ENCODE data around the gene STK10.

Gene STK10

GRCh38 chr5:172010278-172010677 is 177.7 kb downstream of the STK10 start:
- TF ChIP-seq RAD21 (IDR thresholded peaks at IDR 0.05; ENCODE audit: low read depth) (peak; percentile 57), CEBPB (IDR thresholded peaks at IDR 0.05) (no peak)

DNA sequence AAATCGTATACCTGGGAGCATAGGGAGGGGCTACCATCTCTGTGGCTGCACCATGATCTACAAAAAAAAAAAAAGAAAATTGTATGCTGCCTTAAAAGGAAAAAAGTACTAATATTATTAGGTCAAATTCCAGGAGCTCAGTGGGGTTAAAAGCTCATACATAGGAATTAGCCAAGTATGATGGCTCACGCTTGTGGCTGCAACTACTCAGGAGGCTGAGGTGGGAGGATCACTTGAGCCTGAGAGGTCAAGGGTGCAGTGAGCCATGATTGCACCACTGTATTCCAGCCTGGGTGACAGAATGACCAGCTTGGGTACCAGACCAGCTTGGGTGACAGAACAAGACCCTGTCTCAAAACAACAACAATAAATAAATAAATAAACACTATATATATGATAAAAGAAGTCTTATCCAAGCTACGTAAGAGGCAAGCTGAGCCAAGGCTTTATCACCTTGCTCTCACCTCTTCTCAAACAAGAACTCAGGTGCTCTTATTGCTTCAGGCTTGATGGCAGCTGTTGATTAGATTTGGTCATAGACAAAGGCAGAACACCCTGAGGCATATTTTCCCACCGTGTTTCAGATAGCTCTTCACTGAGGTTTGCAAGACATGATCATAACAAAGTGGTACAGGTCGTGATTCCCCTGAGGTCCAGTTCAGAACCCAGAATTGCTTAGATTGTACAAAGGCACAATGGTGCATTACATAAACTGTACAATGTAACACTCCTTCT is 178.3 kb downstream of the STK10 start:
- no peak for TF ChIP-seq TEAD4 (IDR thresholded peaks at IDR 0.05)
- no peak for TF ChIP-seq EP300 (IDR thresholded peaks at IDR 0.05; ENCODE audit: borderline replicate concordance)

GRCh38 chr5:172008689-172009141 is 179.3 kb downstream of the STK10 start:
- TF ChIP-seq USF1 (IDR thresholded peaks at IDR 0.05), result no peak
- TF ChIP-seq CEBPB (IDR thresholded peaks at IDR 0.05), result peak; percentile 69
- peak; percentile 45; the same call in 1 of the 2 replicates for TF ChIP-seq FOXM1 (IDR thresholded peaks at IDR 0.05; ENCODE audit: borderline replicate concordance, low read depth)
- TF ChIP-seq EP300 (IDR thresholded peaks at IDR 0.05; ENCODE audit: borderline replicate concordance), result peak; percentile 73
- no peak for TF ChIP-seq ZBTB7A (IDR thresholded peaks at IDR 0.05; ENCODE audit: low read depth)
- no peak for TF ChIP-seq NFIC (IDR thresholded peaks at IDR 0.05)
- TF ChIP-seq RAD21 (IDR thresholded peaks at IDR 0.05; ENCODE audit: low read depth), result no peak
- TF ChIP-seq REST (IDR thresholded peaks at IDR 0.05; ENCODE audit: low read depth), result no peak
- no peak; the same call in 1 of the 2 replicates for TF ChIP-seq TEAD4 (IDR thresholded peaks at IDR 0.05)
- no peak for TF ChIP-seq YY1 (IDR thresholded peaks at IDR 0.05; ENCODE audit: low read depth)
- no peak for TF ChIP-seq EGR1 (IDR thresholded peaks at IDR 0.05)
- TF ChIP-seq TAF1 (IDR thresholded peaks at IDR 0.05; ENCODE audit: low read depth), result no peak
- no peak for TF ChIP-seq MAX (IDR thresholded peaks at IDR 0.05)
- peak; percentile 29; the same call in 1 of the 2 replicates for TF ChIP-seq TCF12 (IDR thresholded peaks at IDR 0.05; ENCODE audit: low read depth)
- TF ChIP-seq CREB1 (IDR thresholded peaks at IDR 0.05; ENCODE audit: low read depth), result no peak

- TF ChIP-seq TCF12 (IDR thresholded peaks at IDR 0.05; ENCODE audit: low read depth), result no peak
- no peak for TF ChIP-seq TEAD4 (IDR thresholded peaks at IDR 0.05)
- TF ChIP-seq ZBTB7A (IDR thresholded peaks at IDR 0.05; ENCODE audit: low read depth), result no peak
- TF ChIP-seq MAX (IDR thresholded peaks at IDR 0.05), result no peak
- TF ChIP-seq USF1 (IDR thresholded peaks at IDR 0.05), result no peak
- TF ChIP-seq EP300 (IDR thresholded peaks at IDR 0.05; ENCODE audit: borderline replicate concordance), result no peak
- no peak for TF ChIP-seq RAD21 (IDR thresholded peaks at IDR 0.05; ENCODE audit: low read depth)
- TF ChIP-seq REST (IDR thresholded peaks at IDR 0.05; ENCODE audit: low read depth), result no peak
- TF ChIP-seq FOXM1 (IDR thresholded peaks at IDR 0.05; ENCODE audit: borderline replicate concordance, low read depth), result no peak
- TF ChIP-seq CREB1 (IDR thresholded peaks at IDR 0.05; ENCODE audit: low read depth), result no peak
- TF ChIP-seq NFIC (IDR thresholded peaks at IDR 0.05), result no peak
- TF ChIP-seq TAF1 (IDR thresholded peaks at IDR 0.05; ENCODE audit: low read depth), result no peak
- TF ChIP-seq YY1 (IDR thresholded peaks at IDR 0.05; ENCODE audit: low read depth), result no peak
- no peak for TF ChIP-seq CEBPB (IDR thresholded peaks at IDR 0.05)
- no peak for TF ChIP-seq EGR1 (IDR thresholded peaks at IDR 0.05)
Measured at GRCh38 chr5:172008111-172008455, 179.9 kb downstream of the STK10 start.

- no peak for TF ChIP-seq RAD21 (IDR thresholded peaks at IDR 0.05; ENCODE audit: low read depth)
- no peak for TF ChIP-seq REST (IDR thresholded peaks at IDR 0.05; ENCODE audit: low read depth)
Measured at GRCh38 chr5:172007175-172008110, 180.6 kb downstream of the STK10 start.

Measured in Ishikawa (cell line).